GM21381 (cell line): ENCODE measurements around the gene BLOC1S4.
"Not testable (repeated sequence)": the region's sequence is repeated elsewhere in the genome, so short reads cannot be mapped to it uniquely, and the experiment has no call there.

ENCODE experiments used
- ATAC-seq: cut with Tn5 transposase; IDR thresholded peaks from one replicate; pipeline ENCODE4 v1.9.1; 2021; ENCODE audit warnings: mild to moderate bottlenecking, moderate library complexity; ENCODE audit not compliant: unreplicated experiment

Gene BLOC1S4

DNA sequence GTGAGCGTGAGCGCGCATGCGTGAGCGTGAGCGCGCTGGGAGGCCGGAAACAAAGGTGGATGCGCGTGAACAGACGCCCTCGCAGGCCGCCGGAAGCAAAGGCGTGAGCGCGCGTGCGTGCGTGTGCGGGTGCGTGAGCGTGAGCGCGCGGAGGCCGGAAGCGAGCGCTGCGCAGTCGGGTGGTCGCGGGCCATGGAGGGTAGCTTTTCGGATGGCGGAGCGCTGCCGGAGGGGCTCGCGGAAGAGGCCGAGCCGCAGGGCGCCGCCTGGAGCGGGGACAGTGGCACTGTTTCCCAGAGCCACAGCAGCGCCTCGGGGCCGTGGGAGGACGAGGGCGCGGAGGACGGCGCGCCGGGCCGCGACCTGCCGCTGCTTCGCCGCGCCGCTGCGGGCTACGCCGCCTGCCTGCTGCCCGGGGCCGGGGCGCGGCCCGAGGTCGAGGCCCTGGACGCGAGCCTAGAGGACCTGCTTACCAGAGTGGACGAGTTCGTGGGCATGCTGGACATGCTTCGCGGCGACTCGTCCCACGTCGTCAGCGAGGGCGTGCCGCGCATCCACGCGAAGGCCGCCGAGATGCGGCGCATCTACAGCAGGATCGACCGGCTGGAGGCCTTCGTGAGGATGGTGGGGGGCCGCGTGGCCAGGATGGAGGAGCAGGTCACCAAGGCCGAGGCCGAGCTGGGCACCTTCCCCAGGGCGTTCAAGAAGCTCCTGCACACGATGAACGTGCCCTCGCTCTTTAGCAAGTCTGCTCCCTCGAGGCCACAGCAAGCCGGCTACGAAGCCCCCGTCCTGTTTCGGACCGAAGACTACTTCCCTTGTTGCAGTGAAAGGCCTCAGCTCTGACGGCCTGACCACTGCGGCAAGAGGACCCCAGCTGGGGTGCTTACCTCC is at the start of gene BLOC1S4:
TSS of gene BLOC1S4 (plus strand) at position 157 of the 894 bp plus-strand sequence. CDS start at position 193, 36 bp downstream.
- peak; percentile 92 for ATAC-seq

DNA sequence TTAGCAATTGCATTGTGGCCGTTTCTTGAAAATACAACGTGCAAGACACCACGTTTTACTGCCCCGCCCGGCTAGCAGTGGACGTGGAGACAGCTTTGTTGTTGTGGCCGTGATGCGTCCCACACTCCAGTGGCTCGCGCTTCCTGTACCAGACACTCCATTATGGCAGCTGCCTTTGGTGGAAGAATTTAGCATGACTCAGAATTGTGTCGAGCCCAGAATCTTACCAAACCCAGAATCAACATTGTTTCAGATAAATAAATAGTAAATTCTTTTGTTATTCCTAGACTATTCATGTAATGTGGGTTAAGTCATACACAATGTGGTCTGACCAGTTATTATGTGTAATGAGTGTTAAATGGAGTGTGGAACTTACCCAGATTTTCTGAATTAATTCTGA is 47.6 kb upstream of the BLOC1S4 start:
- no peak for ATAC-seq

DNA sequence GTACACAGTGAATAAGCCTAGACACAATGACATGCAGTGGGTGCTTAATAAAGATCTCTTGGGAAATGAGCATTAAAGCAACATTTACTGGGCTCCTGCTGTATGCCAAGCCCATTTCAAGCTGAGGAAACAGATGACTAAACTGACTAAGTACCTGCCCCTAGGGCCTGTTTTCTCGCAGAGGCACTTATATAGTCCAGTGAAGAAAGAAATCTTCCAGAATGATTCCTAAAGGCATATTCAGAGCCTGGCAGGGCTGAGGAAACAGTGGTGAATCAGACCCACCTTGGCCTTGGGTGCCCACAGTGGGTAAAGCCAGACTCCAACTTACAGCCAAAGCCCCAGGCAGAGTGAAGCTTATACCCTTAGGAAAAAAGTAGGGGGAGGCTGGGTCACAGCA is 44.3 kb upstream of the BLOC1S4 start:
- ATAC-seq = no peak

DNA sequence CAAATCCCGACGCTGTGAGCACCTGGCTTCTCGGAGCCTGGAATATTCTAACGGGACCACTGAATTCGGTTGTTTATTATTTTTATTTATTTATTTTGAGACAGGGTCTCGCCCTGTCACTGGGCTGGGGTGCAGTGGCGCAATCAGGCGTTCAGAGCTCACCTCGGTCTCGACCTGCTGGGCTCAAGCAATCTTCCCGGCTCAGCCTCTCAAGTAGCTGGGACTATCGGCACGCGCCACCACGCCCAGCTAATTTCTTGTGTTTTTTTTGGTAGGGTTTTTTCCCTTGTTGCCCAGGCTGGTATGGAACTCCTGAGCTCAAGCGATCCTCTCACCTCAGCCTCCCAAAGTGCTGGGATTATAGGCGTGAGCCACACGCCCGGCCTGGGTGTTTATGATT is 43.8 kb upstream of the BLOC1S4 start:
- no peak for ATAC-seq

DNA sequence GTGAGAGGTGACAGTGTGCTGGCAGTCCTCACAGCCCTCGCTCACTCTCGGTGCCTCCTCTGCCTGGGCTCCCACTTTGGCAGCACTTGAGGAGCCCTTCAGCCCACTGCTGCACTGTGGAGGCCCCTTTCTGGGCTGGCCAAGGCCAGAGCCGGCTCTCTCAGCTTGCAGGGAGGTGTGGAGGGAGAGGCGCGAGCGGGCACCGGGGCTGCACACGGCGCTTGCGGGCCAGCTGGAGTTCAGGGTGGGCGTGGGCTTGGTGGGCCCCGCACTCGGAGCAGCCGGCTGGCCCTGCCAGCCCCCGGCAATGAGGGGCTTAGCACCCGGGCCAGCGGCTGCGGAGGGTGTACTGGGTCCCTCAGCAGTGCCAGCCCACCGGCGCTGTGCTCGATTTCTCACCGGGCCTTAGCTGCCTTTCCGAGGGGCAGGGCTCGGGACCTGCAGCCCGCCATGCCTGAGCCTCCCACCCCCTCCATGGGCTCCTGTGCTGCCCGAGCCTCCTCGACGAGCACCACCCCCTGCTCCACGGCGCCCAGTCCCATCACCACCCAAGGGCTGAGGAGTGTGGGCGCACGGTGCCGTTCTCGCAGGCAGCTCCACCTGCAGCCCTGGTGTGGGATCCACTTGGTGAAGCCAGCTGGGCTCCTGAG is 43.3 kb upstream of the BLOC1S4 start:
- not testable (repeated sequence) for ATAC-seq

- ATAC-seq = not testable (repeated sequence)
Measured at GRCh38 chr4:6673191-6673659, 42.7 kb upstream of the BLOC1S4 start.

DNA sequence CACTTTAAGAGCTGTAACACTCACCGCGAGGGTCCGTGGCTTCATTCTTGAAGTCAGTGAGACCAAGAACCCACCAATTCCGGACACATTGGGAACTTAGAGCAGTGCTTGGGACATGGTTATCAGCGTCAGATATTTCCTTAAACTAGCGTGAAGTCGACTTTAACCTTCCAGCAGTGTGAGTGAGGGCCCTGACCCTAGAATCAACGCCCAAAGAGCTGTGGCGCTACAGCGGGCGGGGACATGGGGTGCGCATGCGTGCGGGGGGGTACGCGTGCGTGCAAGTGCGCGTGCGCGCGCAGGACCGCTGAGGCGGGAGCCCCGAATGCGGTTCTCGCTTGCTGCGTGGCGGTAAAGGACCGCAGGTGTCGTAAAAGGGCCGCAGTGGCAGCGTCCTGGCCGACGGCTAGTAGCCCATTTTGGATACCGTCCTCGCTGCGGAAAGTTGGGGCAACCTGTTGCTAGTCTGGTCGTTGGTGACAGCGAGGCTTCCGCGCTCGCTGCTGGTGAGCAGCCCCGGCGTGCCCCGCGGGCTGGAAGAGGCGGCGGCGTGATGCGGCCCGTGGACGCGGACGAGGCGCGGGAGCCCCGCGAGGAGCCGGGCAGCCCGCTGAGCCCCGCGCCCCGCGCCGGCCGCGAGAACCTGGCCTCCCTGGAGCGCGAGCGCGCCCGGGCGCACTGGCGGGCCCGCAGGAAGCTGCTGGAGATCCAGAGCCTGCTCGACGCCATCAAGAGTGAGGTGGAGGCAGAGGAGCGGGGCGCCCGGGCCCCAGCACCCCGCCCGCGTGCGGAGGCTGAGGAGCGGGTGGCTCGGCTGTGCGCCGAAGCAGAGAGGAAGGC is 42.1 kb upstream of the BLOC1S4 start:
- ATAC-seq = peak; percentile 82

DNA sequence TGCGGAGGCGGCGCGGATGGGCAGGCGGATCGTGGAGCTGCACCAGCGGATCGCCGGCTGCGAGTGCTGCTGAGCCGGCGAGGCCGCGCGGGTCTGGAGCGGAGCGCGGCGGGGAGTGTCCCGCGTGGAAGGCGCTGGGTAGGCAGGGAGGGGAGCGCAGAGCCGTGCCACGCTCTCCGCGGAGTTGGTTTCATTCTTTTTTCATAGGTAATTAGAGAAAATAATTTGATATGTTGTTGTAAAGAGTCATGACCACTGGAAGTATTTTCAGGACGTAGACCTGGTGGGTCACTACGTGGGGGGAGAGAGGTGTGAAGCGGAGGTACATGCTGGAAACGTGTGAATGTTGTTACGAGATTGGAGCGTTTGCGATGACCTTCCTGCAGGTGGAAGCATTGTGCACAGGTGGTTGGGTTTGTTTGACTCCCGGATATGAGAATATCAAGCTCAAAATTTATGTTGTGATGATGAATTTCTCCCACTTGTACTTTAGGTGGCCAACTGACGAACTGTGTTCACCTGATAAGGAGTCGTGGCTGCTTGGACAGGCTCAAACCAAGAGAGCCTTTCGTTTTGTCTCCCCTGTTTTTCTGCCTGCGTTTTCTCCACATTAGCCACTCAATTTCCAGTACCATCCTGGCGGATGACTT is 41.3 kb upstream of the BLOC1S4 start:
- ATAC-seq = peak; percentile 34

DNA sequence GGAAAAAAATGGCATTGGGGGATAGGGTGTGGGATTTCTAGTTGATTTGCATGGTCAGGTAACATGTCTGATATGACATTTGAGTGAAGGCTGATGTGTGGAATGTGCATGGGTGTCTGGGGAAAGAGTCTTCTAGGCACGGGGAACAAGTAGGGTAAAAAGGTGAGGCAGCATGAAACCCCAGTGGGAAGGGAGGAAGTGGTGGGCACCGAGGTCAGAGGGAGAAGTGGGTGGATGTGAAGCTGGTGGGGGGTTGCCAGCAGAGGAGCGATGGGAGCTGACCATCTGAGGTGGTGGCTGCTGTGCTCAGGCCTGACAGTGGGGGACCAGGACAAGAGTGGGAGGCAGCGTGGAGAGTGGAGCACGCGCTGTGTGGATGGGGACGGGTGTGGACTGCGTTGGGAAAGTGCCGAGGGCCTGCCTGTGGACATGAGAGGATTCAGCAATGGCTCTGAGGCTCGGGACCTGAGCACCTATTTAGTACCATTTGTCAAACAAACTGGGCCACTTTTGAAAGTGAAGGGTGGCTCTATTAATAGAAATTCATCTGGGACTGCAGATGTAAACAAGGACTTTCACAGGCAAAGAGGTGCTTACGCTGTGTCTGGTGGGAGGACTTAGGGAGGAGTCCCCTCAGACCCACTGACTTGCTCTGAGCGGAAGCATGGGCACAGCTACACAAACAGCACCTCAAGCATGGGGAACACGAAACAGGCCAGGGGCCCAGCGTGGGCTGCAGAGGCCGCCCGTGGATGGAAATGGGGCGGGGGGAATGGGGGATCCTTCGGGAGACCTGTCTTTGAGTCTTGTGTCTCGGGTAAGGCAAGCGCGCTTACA is 39.0 kb upstream of the BLOC1S4 start:
- no peak for ATAC-seq

- no peak for ATAC-seq
Measured at GRCh38 chr4:6680372-6681034, 35.5 kb upstream of the BLOC1S4 start.

DNA sequence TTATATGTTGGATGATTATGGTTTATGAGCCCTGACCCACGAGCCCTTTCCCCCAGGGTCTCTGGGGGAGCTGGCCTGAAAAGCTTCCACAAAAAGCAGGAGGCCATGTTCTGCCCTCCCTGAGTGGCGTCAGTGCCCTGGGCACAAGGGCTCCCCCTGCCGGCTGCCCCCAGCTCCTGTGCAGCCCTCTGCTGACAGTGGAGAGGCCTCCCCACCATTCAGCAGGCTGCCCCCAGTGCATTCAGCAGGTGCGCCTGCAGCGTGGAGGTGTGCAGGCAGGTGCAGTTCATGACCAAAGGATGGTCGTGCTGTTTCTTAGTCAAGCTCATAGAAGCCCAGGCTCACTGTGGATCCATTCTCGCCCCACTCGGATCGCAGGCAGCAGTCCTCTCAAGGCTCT is 34.8 kb upstream of the BLOC1S4 start:
- no peak for ATAC-seq

- ATAC-seq = no peak
Measured at GRCh38 chr4:6682862-6683590, 32.9 kb upstream of the BLOC1S4 start.

DNA sequence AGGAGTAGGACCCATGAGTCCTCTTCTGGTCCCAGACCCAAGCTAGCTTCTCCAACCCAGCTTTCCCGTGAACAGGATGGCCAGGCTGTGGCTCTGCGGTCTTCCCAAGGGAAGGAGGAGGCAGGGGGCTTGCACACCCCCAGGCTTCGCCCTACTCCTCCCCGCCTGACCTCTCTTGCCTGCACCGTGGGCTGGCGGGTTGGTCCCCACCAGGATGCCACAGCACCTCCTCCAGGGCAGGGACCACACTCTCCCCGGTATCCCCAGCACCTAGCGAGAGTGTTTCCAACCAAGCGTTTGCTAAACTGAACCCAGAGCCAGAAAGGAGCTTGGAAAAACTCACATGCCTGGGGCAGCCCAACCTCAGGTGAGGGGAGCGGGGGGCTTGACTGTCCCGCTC is 31.3 kb upstream of the BLOC1S4 start:
- no peak for ATAC-seq

GRCh38 chr4:6686104-6686787 is 29.7 kb upstream of the BLOC1S4 start:
- no peak for ATAC-seq

DNA sequence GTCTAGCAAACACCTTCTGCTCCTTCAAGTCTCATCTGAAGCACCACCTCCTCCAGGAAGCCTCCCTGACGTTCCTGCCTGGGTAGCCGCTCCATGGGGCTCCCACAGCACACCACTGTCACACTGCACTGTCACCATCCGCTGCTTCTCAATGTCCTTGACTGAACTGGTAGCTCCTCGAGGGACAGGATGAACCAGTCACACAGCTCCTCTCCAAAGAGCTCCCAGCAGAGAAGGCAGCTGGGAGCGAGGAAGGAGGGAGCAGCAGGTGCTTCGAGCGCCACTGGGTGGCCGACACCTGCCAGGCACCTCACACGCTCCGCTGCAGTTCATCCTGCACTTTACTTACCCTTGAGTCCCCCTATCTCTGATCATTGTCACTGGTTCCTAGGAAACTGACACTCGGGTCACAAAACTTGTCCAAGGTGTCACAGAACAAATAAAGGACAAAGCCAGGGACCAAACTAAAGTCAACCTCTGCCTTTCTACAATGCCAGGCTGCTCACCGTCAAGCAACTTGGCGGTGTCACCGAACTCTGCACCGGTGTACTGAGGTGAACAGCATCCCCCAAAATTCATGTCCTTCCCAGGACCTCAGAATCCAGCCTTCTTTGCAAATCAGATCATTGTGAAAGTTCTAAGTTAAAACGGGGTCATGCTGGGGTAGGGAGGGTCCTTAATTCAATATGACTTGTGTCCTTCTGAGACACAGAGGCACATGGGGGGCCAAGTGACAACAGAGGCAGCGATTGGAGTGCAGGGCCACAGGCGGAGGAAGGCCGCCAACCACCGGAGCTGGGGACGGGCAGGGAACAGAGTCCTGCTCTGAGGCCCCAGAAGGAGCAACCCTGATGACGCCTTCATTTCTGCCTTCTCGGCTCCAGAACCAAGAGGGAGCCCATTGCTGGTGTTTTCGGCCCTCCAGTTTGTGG is 27.8 kb upstream of the BLOC1S4 start:
- ATAC-seq = no peak

GRCh38 chr4:6688879-6689505 is 27.0 kb upstream of the BLOC1S4 start:
- ATAC-seq = peak; percentile 92
